ENCODE data around the gene PFKL. TPM values are rescaled to one million over a fixed set of nuclear protein-coding genes. Genes with fewer than 3 reads are reported as not detected.
A peak's percentile ranks its signal among the peaks of the same experiment; 100 is the strongest.

PFKL gene
- total and polyA plus RNA-seq, 11 donors, result 34.0 to 85.1 (median 46.1) TPM

- intact Hi-C loops (cut with DNase I), result loop anchor here in 4 of 10 donors (10.0 kb wide), 3 partner anchors 110 to 450 kb away; partner anchors contain the start of gene LRRC3 (in 2 of the 4)
- H3K9me3 ChIP-seq, result no peaks in the 10 kb centered on the region
- no peaks in the 10 kb centered on the region for H3K36me3 ChIP-seq
- peaks cover 3 to 19% (median 10%) of the 10 kb centered on the region in 9 donors for H3K27me3 ChIP-seq
- DNase-seq, result peak in 2 of 5 donors; percentile 30 to 57
- no peak for ATAC-seq
- TF ChIP-seq POLR2A (IDR thresholded peaks at IDR 0.05) (no peak), CTCF (IDR thresholded peaks at IDR 0.05) (no peak)
- no peak overlapping the region for H3K4me3 ChIP-seq
- WGBS, 4 donors, result 77 to 80% (median 77%) methylated on average over 16 to 17 of the region's 17 CpGs
- H3K27ac ChIP-seq, result no peak overlapping the region
- peaks cover 3 to 8% (median 5%) of the 10 kb centered on the region in 12 donors for H3K4me1 ChIP-seq
These were observed 44.8 kb downstream of the PFKL start for GRCh38 chr21:44344541-44345183.

GRCh38 chr21:44345495-44345894 lies 45.6 kb downstream of the PFKL start:
- ATAC-seq (no peak), DNase-seq (peak in 2 of 5 donors; percentile 6 to 32)
- H3K36me3 ChIP-seq, result no peaks in the 10 kb centered on the region
- no peak overlapping the region for H3K27ac ChIP-seq
- no peak overlapping the region for H3K4me3 ChIP-seq
- intact Hi-C loops (cut with DNase I), result loop anchor here in 4 of 10 donors (10.0 kb wide), 3 partner anchors 109 to 449 kb away; partner anchors contain the start of gene LRRC3 (in 2 of the 4)
- TF ChIP-seq POLR2A (IDR thresholded peaks at IDR 0.05), result no peak
- TF ChIP-seq CTCF (IDR thresholded peaks at IDR 0.05), result no peak
- peaks cover 0 to 9% (median 0%) of the 10 kb centered on the region in 12 donors for H3K4me1 ChIP-seq
- H3K27me3 ChIP-seq, result peaks cover 9 to 24% (median 15%) of the 10 kb centered on the region in 9 donors
- 52 to 78% (median 62%) methylated on average over 8 to 11 of the region's 11 CpGs for WGBS, 4 donors
- H3K9me3 ChIP-seq, result no peaks in the 10 kb centered on the region

- intact Hi-C loops (cut with DNase I), result loop anchor here in 4 of 10 donors (10.0 kb wide), 3 partner anchors 107 to 447 kb away; partner anchors contain the start of gene LRRC3 (in 2 of the 4)
These were observed 48.1 kb downstream of the PFKL start for GRCh38 chr21:44347911-44348451.

More at GRCh38 chr21:44347911-44348451, 48.1 kb downstream of the PFKL start:
- Histone ChIP-seq H3K9me3 (no peaks in the 10 kb centered on the region), H3K4me3 (no peak overlapping the region), H3K4me1 (peaks cover 0 to 24% (median 0%) of the 10 kb centered on the region in 12 donors), H3K36me3 (no peaks in the 10 kb centered on the region), H3K27me3 (peaks cover 9 to 40% (median 30%) of the 10 kb centered on the region in 9 donors), H3K27ac (no peak overlapping the region)
- DNase-seq (peak in 1 of 5 donors; percentile 24), ATAC-seq (no peak)
- WGBS, 4 donors, result 51 to 60% (median 56%) methylated on average over 22 of the region's 22 CpGs
- TF ChIP-seq POLR2A (IDR thresholded peaks at IDR 0.05) (no peak), CTCF (IDR thresholded peaks at IDR 0.05) (no peak)
